Thyroid gland (tissue), 4 donors: ENCODE results near the gene ST3GAL4.

ENCODE experiments used
- CTCF ChIP-seq, 6 experiments: fragments of 200-600 bp in 3 of 6; fragments of 450-650 bp in 3 of 6; sonication (generic) in 3 of 6; IDR thresholded peaks; one replicate each; pipeline ENCODE4 v1.5.1; 2016 to 2019; ENCODE audit warnings: antibody characterized with exemption in 6 of 6, mild to moderate bottlenecking in 2 of 6, inconsistent platforms in 1 of 6, moderate library complexity in 1 of 6
- POLR2A ChIP-seq, 2 donors: fragments of 450-650 bp; IDR thresholded peaks; one replicate each; pipeline ENCODE4 v1.6.1; 2017; ENCODE audit warnings: antibody characterized with exemption in 2 of 2, mild to moderate bottlenecking in 2 of 2, moderate library complexity in 1 of 2

- TF ChIP-seq CTCF (IDR thresholded peaks at IDR 0.05) = no peak
- no peak for TF ChIP-seq POLR2A (IDR thresholded peaks at IDR 0.05)
Observed at GRCh38 chr11:126403658-126404057, 48.2 kb downstream of the ST3GAL4 start.
